COLO668 (cell line): ENCODE data around the gene ACSS3.
"Not testable (repeated sequence)": the region's sequence is repeated elsewhere in the genome, so short reads cannot be mapped to it uniquely, and the experiment has no call there.

Experiments
- DNase-seq: peaks from one replicate; lab custom pipeline; 2025; ENCODE audit not compliant: unreplicated experiment; lab: John Stamatoyannopoulos, UW

Gene ACSS3

DNA sequence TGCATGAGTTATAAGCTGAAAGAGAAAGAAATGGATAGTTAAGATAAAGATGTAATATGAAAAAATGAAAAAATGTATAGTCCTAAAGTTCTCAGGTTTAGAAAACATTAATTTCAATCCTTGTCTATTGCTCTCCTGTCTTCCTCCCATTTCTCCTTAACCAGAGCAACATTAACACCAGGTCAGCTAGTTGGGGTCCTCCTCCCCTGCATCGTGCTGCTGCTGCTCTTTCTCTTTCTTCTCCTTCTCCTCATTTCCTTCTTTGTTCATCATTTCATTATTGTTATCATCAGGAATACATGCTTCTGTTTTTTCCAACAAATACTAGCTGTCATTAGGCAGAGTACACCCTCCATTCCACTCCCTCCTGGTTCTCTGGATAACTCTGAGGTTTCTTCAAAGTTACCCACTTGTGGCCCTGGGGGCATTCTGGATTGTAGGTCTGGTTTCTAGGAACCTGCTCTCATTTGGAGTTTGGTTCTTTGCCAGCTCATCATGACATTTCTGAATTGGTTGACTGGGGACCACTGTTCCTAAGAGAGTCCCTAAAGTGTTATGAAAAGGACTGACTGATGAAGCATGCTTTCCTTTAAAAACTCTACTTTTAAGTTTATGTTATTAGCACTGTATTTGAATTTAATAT is 17.0 kb downstream of the ACSS3 start:
- DNase-seq, result no peak

GRCh38 chr12:81095501-81096232 is 17.8 kb downstream of the ACSS3 start:
- DNase-seq, result no peak

DNA sequence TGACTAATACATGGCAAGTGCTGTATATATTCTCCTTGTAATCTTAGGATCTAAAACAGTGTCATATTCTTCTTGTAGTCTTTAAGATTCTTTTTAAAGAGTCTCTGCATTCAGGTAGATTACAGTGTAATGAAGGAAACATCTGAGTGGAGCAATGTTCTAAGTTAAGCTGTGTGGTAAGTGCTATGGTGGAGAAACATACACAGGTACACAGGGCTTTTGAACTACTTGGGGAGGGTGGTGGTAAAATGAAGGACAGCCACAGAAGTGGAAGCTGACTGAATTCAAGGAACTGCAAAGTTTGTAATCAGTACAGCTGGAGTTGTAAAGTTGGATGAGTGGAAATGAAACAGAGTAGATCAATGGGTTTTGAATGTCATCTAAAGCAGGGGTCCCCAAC is 27.8 kb downstream of the ACSS3 start:
- no peak for DNase-seq

- DNase-seq, result no peak
Observed at GRCh38 chr12:81114226-81114625, 36.3 kb downstream of the ACSS3 start.

DNA sequence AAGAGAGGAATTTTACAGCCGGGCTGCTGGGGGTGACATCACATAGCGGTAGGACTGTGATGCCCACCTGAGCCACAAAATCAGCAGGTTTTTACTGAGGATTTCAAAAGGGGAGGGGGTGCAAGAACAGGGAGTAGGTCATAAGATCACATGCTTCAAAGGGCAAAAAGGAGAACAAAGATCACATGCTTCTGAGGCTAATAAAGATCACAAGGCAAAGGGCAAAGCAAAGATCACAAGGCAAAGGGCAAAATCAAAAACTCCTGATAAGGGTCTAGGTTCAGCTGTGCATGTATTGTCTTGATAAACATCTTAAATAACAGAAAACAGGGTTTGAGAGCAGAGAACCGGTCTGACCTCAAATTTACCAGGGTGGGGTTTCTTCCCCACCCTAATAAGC is 41.2 kb downstream of the ACSS3 start:
- not testable (repeated sequence) for DNase-seq

- DNase-seq, result no peak
Observed at GRCh38 chr12:81120961-81121360, 43.1 kb downstream of the ACSS3 start.

GRCh38 chr12:81123611-81124010 is 45.7 kb downstream of the ACSS3 start:
- DNase-seq, result no peak

DNA sequence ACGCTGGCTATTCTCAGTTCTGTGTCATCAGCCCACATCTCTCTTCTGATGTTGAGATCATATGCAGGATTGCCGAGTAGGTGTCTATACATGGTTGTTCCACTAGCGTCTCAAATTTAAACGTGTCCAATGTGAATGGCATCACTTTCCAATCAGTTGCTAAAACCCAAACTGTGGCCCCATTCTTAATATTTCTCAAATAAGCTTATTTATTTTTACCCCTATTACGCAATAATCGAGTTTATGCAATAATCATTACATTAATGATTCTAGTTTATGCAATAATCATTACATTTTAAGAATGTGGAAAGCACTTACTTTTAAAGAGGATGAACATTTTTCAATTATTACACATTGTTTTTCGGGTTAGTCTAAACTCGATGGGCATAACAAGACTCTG is 47.8 kb downstream of the ACSS3 start:
- DNase-seq, result no peak

- peak; percentile 46 for DNase-seq
Observed at GRCh38 chr12:81128930-81129554, 51.2 kb downstream of the ACSS3 start.

GRCh38 chr12:81136519-81136918 is 58.6 kb downstream of the ACSS3 start:
- DNase-seq, result no peak

GRCh38 chr12:81137801-81138200 is 59.9 kb downstream of the ACSS3 start:
- DNase-seq, result no peak

DNA sequence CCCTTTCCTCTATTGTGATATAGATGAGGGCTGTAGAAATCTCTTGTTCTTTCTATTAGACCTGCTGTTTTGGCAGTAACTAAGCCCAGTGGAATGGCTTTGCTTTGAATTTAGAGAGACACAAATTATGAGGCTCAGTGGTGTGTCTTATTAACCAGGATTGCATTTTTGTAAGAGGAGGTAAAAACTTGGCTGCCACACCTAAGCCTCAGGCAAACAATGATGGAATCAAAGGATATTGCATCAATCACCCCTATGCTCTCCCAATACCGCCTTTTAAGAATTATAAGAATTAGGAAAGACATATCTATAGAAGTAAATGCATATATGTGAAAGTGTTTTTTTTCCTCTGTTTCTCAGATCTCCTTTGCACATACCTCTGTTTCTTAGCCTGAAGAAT is 63.3 kb downstream of the ACSS3 start:
- no peak for DNase-seq

DNA sequence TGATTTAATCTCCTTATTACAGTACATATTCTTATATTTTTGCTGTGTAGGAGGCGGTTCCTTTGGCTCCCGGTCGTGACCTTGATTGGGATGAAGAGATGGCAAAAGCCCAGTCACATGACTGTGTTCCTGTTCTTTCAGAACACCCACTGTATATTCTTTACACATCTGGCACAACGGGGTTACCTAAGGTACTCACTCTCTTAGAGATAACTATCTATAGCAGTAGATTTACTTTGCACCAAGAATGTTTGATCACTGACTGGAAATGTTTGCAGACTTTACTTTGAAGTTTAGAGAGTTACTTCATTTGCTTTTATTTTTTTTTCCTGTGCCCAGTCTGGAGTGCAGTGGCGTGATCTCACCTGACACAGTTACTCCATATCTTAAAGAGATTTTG is 65.2 kb downstream of the ACSS3 start:
- no peak for DNase-seq

- DNase-seq, result no peak
Observed at GRCh38 chr12:81146228-81147225, 68.6 kb downstream of the ACSS3 start.

- peak; percentile 43 for DNase-seq
Observed at GRCh38 chr12:81147292-81147919, 69.5 kb downstream of the ACSS3 start.

GRCh38 chr12:81150382-81150781 is 72.5 kb downstream of the ACSS3 start:
- peak; percentile 73 for DNase-seq

DNA sequence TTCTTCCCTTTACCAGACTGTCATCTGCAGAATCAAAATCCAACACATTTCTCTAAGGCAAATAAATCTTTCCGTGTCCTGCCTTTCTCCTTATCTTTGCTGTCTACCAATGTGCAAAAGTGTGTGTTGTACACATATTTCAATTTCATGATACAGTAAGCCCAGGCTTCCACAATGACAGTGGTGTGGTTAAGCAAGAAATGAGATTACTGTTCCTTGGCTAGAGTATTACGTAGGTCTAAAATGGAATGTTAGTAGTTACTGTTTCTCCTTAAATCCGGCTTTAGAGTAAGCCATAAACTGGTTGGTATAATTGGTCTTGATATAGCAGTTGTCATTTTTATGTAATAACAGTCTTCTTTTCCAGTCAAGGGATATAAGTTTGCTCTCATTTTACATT is 82.0 kb downstream of the ACSS3 start:
- DNase-seq, result no peak

GRCh38 chr12:81161680-81162079 is 83.8 kb downstream of the ACSS3 start:
- DNase-seq, result no peak

DNA sequence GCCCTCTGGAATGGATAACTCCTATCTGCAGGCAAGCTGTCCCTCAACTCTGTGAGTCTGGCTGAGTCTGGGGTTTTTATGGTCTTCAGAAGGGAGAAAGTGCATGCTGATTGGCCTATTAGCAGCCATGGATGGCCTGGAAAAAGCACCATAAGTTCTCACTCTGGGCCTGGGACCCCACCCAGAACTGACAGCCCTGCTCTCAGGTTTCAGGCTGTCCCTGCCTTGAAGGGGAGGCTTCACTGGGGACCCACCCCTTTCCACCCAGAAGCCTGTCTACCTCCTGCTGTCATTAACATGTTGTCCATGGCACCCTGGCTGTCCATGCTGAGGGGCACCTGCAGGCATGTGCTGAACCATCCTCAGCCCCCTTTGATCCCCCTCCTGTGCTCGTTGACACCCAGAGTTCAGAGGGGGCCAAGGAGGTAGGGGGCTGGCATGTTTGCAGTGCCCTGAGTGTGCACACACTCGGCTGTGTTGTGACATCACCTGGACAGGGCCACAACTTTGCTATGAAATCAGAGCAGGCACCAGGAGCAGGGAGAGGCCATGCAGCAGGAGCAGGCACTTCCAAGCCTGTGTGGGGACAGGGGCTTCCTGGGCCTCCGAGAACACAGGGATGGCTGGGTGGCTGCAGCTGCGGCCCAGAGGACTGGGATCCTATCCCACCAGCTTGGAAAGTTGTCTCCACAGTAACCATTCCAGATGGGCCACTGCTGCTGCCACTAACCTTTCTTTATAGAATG is 84.7 kb downstream of the ACSS3 start:
- DNase-seq, result no peak

- DNase-seq, result no peak
Observed at GRCh38 chr12:81164827-81165226, 86.9 kb downstream of the ACSS3 start.
